Stimulated activated CD4-positive, alpha-beta T cell treated with anti-CD3 and anti-CD28 coated beads, Interleukin-1b, Interleukin-23, amount 100 ng/mL, for 48 hours (primary cell): ENCODE data around the gene AMZ1.
"Not testable (repeated sequence)": the region's sequence is repeated elsewhere in the genome, so short reads cannot be mapped to it uniquely, and the experiment has no call there.

Experiments
- DNase-seq: peaks from one replicate; pipeline ENCODE4 v3.0.0-alpha.2; 2020

The AMZ1 gene

DNA sequence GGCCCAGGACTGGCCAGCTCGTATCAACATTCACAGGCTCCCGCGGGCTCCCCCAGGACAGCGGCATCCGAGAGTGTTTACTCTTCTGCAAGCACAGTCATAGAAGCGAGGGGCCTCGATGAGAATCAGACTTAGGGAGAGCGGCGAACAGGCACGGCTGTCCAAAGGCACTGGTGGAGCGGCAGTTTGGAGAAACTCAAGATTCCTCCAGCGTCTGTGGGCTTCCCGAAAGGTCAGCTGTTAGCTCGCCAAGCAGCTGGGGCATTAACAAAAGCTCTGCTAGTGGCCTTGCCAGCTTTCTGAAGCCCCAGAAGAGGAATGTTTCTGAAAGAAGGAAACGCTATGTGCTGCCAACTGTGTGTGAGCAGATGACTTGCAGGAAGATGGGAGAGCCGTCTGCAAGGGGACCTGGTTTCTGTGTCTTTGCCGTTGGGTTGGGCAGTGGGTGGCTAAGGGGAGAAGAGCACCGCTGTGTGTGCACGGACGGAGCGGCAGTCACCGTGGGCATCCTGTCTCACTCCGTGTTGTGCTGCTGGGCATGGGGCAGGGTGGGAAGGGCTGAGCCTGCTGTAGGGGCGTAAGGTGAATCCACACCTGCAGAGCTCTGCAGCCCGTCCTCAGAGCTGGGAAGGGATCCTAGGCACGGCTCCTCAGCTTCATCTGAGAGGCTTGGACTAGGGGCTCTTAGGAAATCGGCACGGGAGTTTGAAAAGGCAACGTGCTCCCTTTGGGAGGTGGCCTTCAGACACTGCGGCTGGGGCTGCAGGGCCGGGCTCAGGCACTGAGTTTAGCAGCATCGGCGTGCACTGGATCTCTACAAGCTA is 42.1 kb downstream of the AMZ1 start:
- no peak for DNase-seq

DNA sequence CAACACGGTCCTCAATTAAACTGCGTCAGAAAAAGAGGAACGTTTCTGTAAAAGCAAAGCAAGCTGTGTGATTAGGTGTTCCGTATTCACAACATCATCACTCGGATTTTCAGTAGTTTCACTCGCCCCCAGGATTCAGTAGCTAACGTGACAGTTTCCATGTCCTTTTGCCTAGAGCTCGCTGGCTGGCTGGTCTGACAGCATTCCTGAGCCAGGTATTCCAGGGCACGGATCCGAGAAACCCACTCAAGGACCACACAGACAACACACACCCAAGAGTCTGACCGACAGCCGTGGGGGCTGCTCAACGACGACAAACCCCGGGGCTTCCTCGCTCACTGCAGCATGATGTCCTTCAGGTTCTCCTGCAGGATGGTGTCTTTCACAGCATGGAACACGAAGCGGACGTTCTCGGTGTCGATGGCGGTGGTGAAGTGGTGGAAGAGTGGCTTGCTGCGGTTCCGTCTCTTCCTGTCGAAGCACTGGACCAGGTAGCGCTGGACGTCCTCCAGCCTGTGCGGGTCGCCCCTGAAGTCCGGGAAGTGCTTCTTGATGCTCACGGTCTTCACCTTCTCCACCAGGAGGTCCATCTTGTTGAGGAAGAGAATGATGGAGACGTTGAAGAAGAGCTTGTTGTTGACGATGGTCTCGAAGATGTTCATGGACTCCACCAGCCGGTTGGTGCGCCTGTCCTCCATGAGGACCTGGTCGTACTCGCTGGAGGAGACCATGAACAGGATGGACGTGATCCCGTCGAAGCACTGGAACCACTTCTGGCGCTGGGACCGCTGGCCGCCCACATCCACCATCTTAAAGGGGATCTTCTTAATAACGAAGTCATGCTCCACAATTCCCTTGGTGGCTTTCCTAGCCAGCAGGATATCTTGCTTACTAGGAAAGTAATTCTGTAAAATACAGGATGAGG is 43.1 kb downstream of the AMZ1 start:
- DNase-seq: no peak

DNA sequence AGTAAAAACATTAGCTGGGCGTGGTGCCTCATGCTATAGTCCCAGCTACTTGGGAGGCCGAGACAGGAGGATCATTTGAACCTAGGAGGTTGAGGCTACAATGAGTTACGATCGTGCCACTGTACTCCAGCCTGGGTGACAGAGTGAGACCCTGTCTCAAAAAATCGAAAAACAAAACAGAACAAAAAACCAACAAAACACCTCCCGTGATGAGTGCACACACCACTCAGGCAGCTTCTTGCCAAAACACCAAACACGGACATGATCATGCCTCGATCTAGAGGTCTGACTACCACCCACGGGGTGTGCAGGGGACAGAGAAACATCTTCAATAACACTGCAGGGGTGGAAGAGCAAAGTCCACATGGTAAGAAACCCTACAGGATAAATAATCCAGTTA is 44.4 kb downstream of the AMZ1 start:
- no peak for DNase-seq

DNA sequence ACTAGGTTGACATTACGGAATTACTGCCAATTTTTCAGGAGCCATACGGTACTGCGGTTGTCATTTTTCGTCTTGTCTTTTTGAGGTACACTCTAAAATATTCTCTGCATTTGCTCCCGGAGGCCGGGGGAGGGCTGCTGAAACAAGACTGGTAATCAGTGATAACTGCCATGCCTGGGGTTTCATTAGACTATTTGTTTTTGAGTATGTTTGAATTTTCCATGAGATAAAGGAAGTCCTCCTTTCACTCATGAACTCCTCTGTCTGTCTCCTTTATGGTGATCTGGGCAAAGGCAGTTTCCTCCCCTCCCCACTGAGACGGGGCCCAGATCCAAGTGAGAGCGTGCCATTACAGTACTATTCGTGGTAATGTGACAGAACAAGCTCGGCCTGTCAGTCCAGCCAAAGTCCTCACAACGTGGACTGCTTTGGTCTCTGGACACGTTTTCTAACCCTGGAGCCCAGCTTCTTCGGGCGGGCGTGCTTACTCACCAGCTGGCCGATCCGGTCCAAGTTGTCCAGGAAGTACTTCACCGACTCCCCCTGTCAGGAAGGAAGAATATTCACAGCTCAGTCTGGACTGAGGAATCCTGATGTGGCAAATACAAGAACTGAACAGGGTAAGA is 45.1 kb downstream of the AMZ1 start:
- DNase-seq: no peak

DNA sequence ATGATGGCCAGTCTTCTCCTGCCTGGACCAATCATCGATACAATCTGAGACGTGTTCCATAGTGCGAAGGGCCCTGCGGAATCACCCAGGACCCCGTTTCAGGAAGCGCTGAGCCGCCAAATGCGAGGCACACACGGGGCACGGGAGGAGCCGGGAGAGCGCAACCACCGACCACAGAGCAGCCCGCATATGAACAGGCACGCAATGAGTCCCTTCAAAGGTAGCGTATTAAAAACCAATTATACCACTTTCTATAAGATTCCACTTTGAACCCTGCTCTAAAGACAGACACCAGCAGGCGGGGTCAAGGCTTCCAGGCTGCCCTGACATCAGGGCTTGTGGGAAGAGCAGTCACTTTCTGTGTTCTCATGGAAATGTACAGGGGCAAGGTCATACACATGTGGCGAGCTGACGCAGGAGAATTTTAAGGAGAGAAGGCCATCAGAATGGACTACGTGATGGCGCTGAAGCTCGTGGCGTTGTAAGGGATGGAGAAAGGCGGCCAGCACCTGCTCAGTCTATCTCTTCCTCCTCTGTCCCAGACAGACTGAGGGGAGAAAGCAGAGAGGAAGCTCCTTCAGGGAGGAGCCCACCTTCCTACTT is 46.2 kb downstream of the AMZ1 start:
- DNase-seq: no peak

DNA sequence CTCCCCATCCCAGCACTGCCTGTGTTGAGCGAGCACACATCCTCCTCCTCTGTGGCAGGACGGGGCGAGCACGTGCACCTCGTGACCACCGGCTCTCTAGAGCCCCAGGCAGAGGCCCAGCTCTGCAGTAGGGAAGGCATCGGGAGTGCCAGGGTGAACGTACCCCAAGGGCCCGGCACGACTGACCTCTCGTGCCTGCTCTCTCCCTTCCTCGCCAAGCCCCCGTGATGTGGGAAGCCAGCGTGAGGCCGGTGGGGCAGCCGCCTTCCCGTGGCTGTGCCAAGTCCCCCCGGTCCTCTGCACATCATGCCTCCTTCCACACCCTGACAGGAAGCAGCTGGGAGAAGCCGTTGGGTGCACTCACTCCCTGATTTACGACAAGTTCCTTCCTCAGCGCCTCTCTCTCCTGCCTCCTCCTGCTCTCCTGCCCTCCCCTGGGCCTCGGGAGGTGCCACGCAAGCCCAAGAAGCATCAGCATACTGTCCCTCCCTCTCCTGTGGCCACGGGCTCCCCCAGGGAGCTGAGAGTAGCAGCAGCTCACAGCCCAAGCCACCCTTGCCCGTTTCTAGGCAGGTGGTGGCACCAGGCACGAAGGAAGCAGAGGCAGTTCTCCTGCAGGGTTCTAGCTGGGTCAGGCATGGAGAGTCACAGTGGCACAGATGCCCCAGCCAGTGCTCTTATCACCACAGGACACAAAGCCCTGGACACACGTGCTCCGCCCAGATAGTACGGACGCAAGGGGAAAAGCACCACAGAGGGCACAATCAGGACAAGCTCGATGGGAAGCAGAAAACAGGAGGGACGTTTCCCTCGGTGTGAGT is 47.0 kb downstream of the AMZ1 start:
- no peak for DNase-seq

DNA sequence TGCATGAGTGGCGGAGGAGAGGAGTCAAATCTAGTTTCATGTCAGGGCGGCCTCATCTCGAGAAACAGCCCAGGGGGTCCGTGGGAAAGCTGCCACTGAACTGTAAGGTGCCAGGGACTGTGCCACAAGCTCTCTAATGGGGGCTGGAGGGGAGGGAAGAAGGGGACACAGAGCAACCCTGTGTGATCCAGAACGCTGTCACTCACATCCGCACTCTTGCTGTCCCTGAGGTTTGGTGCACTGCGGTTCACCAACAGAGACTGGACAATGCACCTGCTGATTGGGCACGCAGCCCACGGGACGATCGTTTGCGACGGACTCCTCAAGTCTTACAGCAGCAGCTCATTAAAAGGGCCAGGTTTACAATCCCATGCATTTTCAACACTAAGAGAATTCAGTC is 47.7 kb downstream of the AMZ1 start:
- DNase-seq: no peak

DNA sequence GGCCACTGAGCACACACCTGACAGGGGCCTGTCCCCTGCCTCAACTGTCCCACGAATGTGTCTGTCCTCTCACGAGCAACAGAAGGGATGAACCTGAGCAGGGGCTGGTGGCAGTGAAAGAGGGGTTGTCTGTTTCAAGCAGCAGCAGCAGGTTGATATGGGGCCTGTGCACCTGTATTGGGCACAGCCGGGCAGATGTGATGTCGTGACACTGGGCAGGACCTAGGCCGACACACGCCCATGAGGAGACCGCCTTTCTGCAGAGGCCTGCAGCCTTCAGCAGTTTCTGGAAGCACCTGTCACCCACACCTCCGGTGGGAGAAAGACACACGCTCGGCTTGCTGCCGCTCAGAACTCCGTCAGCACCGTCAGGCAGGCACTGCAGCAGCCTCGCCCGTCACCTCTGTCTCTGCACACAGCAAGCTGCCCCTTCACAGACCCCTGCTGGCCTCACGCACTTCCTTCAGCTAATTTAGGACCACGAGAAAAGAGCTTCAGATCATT is 48.5 kb downstream of the AMZ1 start:
- DNase-seq: no peak

DNA sequence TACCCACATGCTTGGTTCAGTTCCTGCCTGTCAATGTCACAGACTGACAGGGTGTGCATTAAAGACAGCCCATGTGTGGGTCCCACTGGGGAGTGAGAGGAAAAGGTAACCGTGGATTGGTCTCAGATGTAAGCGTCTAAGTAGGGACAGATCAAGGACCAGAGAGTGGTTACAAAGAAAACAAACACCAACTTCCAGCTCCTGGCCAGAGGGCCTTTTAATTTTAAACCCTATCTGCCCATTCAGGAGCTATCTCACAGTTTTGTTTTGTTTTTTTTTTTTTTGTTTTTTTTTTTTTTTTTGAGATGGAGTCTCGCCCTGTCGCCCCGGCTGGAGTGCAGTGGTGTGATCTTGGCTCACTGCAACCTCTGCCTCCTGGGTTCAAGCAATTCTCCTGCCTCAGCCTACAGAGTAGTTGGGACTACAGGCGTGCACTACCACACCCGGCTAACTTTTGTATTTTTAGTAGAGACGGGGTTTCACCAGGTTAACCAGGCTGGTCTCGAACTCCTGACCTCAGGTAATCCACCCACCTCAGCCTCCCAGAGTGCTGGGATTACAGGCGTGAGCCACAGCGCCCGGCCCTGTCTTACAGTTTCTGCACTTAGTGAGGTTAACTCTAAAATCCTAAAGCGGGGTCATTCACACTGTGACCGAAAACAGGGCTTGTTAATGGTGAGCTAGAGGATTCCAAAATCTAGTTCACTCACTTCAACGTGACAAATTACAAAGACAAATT is 49.2 kb downstream of the AMZ1 start:
- DNase-seq: not testable (repeated sequence)

DNA sequence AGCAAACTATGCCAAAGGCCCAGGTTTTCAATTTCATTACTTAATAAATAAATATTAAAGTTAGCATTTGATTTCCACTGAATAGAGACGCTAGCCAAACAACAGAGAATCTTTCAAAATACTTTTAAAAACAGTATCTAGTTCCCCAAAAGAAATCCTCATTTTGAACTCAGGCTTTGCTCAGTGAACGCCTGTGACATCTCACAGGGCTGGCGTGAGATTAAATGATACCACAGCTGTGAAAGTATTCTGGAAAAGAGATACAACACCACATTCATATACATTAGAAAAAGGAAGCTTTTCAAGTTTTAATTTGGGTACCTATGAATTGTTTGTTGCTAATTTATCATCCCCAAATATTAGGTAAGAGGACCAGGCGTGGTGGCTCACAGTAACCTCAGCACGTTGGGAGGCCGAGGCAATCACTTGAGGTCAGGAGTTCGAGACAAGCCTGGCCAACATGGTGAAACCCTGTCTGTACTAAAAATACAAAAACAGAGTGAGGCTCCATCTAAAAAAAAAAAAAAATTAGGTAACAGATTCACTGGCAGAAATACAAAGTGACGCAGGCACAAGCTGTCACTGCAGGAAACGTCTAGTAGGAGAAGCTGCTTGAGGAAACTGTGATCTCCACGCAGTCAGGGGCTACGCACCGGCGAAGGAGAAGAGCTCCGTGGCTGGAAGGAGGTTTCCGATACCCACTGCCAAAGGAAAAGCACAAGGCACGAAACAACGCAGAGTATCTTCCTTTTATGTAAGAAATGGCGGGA is 50.0 kb downstream of the AMZ1 start:
- DNase-seq: no peak

DNA sequence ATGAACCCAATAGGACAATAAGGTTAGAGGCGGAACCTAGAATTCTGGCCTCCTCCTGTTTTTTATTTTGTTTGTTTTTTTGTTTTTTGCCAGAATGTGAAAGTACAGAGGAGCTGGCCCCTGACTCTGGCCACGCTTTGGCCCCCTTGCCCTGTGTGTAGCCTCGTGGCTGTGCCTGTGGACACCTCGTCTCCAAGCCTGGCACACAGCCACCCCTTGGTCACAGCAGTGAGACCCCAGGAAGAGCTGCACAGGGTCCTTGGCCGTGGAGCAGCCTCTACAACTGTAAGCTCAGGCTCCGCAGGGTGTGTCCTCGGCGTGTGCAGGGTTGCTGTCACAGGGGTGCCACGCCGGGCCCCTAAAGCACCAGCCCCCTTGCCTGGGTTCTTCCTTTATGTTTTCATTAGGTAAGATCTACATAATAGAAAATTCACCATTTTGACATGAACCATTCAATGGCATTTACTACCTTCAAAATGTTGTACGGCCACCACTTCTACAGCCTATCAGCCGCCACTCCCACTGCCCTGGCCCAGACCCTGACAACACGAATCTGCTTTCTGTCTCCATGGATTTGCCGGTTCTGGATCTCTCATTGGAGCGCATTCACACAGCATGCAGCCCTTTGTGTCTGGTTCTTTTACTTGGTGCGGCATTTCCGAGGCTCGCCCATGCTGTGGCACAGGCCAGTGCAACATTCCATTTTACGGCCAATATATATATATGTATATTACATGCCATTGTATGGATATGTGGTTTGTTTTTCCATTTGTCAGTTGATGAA is 51.0 kb downstream of the AMZ1 start:
- DNase-seq: no peak

DNA sequence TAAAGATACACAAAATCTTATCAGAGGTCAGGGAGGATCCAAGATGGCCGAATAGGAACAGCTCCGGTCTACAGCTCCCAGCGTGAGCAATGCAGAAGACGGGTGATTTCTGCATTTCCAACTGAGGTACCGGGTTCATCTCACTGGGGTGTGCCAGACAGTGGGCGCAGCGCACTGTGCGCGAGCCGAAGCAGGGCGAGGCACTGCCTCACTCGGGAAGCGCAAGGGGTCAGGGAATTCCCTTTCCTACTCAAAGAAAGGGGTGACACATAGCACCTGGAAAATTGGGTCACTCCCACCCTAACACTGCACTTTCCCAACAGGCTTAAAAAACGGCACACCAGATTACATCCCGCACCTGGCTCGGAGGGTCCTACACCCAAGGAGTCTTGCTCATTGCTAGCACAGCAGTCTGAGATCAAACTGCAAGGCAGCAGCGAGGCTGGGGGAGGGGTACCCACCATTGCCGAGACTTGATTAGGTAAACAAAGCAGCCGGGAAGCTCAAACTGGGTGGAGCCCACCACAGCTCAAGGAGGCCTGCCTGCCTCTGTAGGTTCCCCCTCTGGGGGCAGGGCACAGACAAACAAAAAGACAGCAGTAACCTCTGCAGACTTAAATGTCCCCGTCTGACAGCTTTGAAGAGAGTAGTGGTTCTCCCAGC is 55.7 kb downstream of the AMZ1 start:
- DNase-seq: not testable (repeated sequence)

DNA sequence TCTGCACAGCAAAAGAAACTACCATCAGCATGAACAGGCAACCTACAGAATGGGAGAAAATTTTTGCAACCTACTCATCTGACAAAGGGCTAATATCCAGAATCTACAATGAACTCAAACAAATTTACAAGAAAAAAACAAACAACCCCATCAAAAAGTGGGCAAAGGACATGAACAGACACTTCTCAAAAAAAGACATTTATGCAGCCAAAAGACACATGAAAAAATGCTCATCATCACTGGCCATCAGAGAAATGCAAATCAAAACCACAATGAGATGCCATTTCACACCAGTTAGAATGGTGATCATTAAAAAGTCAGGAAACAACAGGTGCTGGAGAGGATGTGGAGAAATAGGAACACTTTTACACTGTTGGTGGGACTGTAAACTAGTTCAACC is 60.7 kb downstream of the AMZ1 start:
- not testable (repeated sequence) for DNase-seq

DNA sequence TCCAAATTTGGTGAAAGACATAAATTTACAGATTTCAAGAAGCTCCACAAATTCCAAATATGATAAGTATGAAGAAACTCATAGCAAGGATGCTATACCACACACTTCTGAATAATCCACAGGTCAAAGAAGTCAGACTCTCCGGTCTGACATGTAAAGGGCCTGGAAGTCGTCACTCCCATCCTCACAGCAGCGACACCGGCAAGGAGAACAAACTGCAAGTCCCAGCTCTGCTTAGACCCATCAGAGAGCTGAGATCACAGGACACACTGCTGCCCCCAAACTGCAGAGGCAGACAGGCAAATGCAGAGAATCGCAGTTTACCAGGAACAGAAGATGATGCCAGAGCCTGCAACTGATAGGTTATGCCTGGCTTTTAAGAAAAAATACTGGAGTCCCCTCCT is 62.0 kb downstream of the AMZ1 start:
- no peak for DNase-seq

DNA sequence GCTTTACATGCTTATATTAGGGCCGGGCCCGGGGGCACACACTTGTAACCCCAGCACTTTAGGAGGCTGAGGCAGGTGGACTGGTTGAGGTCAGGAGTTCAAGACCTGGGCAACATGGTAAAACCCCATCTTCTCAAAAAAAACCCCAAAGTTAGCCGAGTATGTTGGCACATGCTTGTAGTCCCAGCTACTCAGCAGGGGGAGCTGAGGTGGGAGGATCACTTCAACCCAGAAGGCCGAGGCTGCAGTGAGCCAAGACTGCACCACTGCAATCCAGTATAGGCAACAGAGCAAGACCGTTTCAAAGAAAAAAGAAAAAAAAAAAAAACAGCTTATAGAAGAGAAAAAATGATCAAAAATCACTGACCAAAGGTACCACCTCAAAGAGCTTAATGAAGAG is 63.1 kb downstream of the AMZ1 start:
- DNase-seq: no peak

DNA sequence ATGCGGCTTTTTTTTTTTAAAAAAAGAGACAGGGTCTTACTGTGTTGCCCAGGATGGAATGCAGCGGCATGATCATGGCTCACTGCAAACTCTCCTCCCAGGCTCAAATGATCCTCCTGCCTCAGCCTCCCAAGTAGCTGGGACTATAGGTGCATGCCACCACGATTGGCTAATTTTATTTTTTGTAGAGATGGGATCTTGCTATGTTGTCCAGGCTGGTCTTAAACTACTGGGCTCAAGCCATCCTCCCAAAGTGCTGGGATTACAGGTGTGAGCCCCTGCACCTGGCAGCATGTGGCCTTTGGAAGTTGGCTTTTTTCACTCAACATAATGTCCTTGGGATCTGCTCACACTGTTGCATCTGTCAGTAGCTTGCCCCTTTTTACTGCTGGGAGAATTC is 65.1 kb downstream of the AMZ1 start:
- no peak for DNase-seq

DNA sequence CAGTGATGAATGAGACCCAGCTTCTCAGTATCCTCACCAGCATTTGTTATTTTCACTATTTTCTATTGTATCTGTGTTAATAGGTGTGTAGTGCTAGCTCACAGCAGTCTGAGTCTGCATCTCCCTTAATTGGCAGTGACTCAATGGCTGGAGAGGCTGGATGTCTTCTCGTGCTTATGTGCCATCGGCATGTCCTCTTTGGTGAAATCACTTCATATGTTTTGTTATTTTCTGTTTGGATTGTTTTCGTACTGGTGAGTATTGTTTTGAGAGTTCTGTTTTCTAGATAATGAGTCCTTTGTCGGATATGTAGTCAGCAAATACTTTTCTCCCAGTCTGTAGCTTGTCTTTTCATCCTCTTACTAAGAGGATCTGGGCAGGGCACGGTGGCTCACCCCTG is 66.1 kb downstream of the AMZ1 start:
- DNase-seq: no peak

DNA sequence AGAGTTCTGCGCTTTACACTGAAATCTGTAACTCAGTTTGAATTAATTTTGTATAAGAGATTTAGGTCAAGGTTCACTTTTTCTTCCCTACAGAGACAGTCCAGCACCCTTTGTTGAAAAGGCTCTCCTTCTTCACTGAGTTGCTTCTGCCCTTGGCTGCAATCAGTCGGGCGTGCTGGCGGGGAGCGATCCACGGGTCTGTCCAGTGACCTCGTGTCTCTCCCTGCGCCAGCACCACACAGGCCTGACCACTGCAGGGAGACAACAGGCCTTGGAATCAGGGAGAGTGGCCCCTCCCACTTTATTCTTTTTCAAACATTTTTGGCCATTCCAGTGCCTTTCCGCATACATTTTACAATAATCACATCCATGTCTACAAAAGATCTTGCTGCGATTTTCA is 66.9 kb downstream of the AMZ1 start:
- DNase-seq: no peak

DNA sequence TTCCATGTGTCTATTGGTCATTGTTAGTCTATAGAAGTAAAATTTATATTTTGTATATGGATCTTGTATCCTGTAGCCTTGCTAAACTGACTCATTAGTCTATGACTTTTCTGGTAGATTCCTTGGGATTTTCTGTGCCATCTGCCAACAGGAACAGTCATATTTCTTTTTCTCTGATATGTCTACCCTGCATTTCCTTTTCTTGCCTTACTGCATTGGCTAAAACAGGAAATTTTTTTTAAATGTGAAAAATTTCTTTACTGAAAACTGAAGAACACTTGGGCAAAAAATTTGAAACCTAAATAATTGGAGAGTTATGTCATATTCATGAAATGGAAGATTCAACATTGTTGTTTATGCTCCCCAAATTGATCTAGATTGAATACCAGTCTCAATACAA is 67.5 kb downstream of the AMZ1 start:
- no peak for DNase-seq
